Activated CD4-positive, alpha-beta T cell treated with anti-CD3 and anti-CD28 coated beads, Interleukin-2, amount 10 ng/mL, durations not matched to agents 7 days and 5 days (primary cell): ENCODE measurements around the gene ZNF311. TPM values are rescaled to one million over a fixed set of nuclear protein-coding genes. Genes with fewer than 3 reads are reported as not detected.
"Not testable (repeated sequence)": the region's sequence is repeated elsewhere in the genome, so short reads cannot be mapped to it uniquely, and the experiment has no call there.

Source experiments
- CTCF ChIA-PET: fragments of 350-600 bp; sonication (Branson Sonifier 250); formaldehyde crosslinking; loops from one replicate; lab custom pipeline; 2021; ENCODE audit warnings: antibody characterized with exemption; lab: Charles Lee
- POLR2A ChIA-PET: fragments of 350-600 bp; sonication (Branson Sonifier 250); formaldehyde crosslinking; loops from one replicate; lab custom pipeline; 2021; ENCODE audit warnings: antibody characterized with exemption; lab: Charles Lee
- DNase-seq: peaks from one replicate; pipeline ENCODE4 v3.0.0-alpha.2; 2020
- H3K27ac Mint-ChIP-seq: one replicate; pipeline ENCODE4 v1.8.0; 2021; ENCODE audit warnings: mild to moderate bottlenecking, moderate library complexity, mixed read lengths
- H3K27me3 Mint-ChIP-seq: one replicate; pipeline ENCODE4 v1.8.0; 2021; ENCODE audit warnings: mixed read lengths
- H3K36me3 Mint-ChIP-seq: one replicate; pipeline ENCODE4 v1.8.0; 2021; ENCODE audit warnings: low read depth, mixed read lengths
- H3K4me1 Mint-ChIP-seq: one replicate; pipeline ENCODE4 v1.8.0; 2021; ENCODE audit warnings: mixed read lengths
- H3K4me3 Mint-ChIP-seq: one replicate; pipeline ENCODE4 v1.8.0; 2021; ENCODE audit warnings: mild to moderate bottlenecking, moderate library complexity, mixed read lengths
- H3K9me3 Mint-ChIP-seq: one replicate; pipeline ENCODE4 v1.8.0; 2021; ENCODE audit warnings: mixed read lengths
- total RNA-seq, 2 experiments: library from RNA; stranded (reverse); gene quantifications; one replicate each; pipeline ENCODE4 v1.2.3, GENCODE V29; 2021

The ZNF311 gene
- total RNA-seq, 2 experiments from 2014 or later, result 0.55 to 0.65 TPM

DNA sequence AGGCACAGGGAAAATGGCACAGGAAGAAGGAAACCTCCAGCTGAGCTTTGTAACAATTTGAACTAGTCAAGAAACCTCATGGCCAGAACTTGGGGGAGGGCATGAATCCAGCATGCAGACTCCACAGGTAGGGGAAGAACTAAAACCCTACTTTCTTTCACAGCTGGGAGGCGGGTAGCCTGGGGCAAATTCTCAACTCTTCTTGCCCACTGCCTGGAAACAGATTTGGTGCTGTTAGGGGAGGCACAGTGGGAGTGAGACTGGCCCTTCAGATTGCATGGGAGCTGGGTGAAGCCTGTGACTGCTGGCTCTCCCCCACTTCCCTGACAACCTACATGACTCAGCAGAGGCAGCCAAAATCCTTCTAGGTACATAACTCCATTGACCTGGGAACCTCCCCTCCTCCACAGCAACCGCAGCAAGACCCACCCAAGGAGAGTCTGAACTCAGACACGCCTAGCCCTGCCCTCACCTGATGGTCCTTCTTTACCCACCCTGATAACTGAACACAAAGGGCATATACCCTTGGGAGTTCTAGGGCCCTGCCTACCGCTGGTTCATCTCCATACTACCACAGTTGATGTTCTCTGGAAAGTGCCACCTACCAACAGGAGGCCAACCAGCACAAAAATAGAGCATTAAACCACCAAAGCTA is 44.1 kb downstream of the ZNF311 start:
- Mint-ChIP-seq H3K36me3 (no peaks in the 10 kb centered on the region), H3K4me3 (no peak overlapping the region), H3K9me3 (peaks cover 3% of the 10 kb centered on the region), H3K4me1 (no peaks in the 10 kb centered on the region), H3K27me3 (peaks cover 24% of the 10 kb centered on the region), H3K27ac (no peak overlapping the region)
- DNase-seq, result no peak
- POLR2A ChIA-PET, result no interaction called here
- CTCF ChIA-PET, result interaction anchor here (0.6 to 1.5 kb wide), 2 partner anchors 16 to 20 kb away, joined by 3 to 4 read pairs; no protein-coding TSS in a partner anchor

DNA sequence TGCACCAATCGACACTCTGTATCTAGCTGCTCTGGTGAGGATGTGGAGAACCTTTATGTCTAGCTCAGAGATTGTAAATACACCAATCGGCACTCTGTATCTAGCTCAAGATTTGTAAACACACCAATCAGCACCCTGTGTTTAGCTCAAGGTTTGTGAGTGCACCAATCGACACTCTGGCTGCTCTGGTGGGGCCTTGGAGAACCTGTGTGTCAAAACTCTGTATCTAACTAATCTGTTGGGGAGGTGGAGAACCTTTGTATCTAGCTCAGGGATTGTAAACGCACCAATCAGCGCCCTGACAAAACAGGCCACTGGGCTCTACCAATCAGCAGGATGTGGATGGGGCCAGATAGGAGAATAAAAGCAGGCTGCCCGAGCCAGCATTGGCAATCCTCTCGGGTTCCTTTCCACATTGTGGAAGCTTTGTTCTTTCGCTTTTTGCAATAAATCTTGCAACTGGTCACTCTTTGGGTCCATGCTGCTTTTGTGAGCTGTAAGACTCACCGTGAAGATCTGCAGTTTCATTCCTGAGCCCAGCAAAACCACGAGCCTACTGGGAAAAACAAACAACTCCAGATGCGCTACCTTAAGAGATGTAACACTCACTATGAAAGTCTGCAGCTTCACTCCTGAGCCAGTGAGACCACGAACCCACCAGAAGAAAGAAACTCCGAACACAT is 46.4 kb downstream of the ZNF311 start:
- DNase-seq, POLR2A ChIA-PET, H3K27ac Mint-ChIP-seq, H3K9me3 Mint-ChIP-seq, H3K36me3 Mint-ChIP-seq, H3K4me3 Mint-ChIP-seq: not testable (repeated sequence)
- CTCF ChIA-PET, result interaction anchor here (1.3 to 1.4 kb wide), 2 partner anchors 11 to 121 kb away, joined by 4 to 5 read pairs; no protein-coding TSS in a partner anchor
- H3K4me1 Mint-ChIP-seq, result peaks cover 13% of the 10 kb centered on the region
- H3K27me3 Mint-ChIP-seq, result peaks cover 11% of the 10 kb centered on the region

DNA sequence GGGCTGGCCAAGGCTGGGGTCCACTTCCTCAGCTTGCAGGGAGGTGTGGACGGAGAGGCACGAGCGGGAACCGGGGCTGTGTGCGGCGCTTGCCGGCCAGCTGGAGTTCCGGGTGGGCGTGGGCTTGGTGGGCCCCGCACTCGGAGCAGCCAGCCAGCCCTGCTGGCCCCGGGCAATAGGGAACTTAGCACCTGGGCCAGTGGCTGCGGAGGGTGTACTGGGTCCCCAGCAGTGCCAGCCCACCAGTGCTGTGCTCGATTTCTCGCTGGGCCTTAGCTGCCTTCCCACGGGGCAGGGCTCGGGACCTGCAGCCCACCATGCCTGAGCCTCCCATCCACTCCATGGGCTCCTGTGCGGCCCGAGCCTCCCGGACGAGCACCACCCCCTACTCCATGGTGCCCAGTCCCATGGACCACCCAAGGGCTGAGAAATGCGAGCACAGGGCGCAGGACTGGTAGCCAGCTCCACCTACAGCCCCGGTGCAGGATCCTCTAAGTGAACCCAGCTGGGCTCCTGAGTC is 47.3 kb downstream of the ZNF311 start:
- POLR2A ChIA-PET, H3K9me3 Mint-ChIP-seq, H3K27ac Mint-ChIP-seq, H3K4me3 Mint-ChIP-seq, DNase-seq, H3K36me3 Mint-ChIP-seq: not testable (repeated sequence)
- Mint-ChIP-seq H3K4me1 (peaks cover 20% of the 10 kb centered on the region), H3K27me3 (peaks cover 11% of the 10 kb centered on the region)
- CTCF ChIA-PET, result interaction anchor here (1.3 to 1.4 kb wide), 2 partner anchors 12 to 120 kb away, joined by 4 to 5 read pairs; no protein-coding TSS in a partner anchor

DNA sequence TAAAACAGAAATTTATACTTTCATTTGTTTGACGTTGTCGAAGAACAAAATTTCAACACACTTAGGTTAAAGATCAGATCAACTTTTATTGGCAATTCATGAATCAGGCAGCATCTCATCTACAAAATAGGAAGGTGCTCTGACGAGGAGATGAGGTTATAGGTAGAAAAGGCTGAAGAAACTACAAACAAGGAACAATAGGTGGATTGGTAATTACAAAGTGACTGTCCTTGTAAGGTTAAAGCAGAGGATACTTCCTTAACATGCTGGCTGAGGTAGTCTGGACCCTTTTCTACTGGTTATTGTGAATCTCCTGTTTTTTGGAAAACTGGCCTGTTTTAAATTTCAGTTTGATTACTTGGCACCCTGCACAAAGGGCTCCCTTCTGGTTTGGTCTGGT is 48.8 kb downstream of the ZNF311 start:
- Mint-ChIP-seq H3K27ac (no peak overlapping the region), H3K36me3 (no peaks in the 10 kb centered on the region), H3K27me3 (peaks cover 13% of the 10 kb centered on the region), H3K4me1 (peaks cover 22% of the 10 kb centered on the region), H3K4me3 (no peak overlapping the region), H3K9me3 (peaks cover 3% of the 10 kb centered on the region)
- no peak for DNase-seq
- ChIA-PET POLR2A (no interaction called here), CTCF (no interaction called here)

DNA sequence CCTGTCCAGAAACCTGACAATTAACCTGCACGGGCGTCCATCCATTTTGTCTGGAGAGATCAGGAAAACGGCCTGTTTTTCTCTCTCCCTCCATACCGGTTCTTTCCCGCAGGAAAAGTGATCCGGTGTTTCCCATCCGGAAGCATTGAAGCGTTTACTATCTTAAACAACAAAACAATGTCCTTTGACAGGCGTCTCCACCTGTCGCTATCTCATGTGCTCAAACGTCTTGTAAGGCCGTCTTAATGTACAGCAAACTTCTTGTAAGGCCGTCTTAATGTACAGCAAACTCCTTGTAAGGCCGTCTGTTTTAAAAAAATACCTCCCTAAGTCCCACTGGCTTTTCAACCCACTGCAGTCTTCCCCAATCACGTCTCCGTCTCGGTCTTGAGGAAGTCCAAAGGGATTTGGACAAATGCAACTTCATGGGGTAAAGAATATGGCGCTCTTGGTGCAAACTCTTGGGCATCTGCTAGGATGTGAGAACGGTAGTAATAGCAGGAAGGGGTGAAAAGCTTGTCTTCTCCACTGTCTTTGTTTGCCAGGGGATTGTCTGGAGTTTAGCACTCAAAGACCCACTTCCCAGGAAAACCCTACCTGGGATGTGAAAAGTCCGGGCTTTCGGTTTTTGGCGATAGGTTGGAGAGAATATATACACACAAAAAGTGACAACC is 51.4 kb downstream of the ZNF311 start:
- ChIA-PET CTCF (interaction anchor here (1.2 to 2.4 kb wide), 3 partner anchors 21 to 116 kb away, joined by 3 to 6 read pairs (median 4); no protein-coding TSS in a partner anchor), POLR2A (no interaction called here)
- peak overlapping the region; percentile 64 for H3K4me3 Mint-ChIP-seq
- H3K36me3 Mint-ChIP-seq, result no peaks in the 10 kb centered on the region
- H3K27me3 Mint-ChIP-seq, result peaks cover 8% of the 10 kb centered on the region
- DNase-seq, result no peak
- peaks cover 24% of the 10 kb centered on the region for H3K4me1 Mint-ChIP-seq
- H3K9me3 Mint-ChIP-seq, result no peaks in the 10 kb centered on the region
- H3K27ac Mint-ChIP-seq, result peak overlapping the region; percentile 5

DNA sequence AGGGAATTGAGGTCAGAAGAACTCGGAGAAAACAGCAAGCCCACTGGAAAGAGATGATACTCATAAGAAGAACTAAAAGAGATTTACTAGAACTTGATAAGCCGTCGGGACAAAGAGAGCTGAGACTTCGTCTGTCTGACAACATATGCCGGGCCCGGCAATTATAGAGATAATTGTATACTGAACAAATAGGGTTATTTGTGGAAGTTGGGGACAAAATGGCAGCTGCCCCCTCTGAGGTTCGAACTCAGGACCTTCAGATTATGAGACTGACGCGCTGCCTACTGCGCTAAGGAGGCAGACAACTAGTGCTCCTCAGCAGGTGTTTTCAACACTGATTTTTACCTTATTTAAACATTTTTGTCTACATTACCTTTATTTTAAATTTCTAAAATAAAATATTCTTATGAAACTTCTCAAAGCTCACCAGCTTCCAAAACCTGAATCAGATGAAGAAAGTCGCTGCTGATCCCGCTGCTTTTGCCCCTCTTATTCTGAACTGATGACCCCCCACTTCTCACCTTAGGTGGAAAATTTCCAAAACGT is 52.0 kb downstream of the ZNF311 start:
- ChIA-PET CTCF (interaction anchor here (1.0 to 2.4 kb wide), 4 partner anchors 22 to 116 kb away, joined by 3 to 6 read pairs (median 4); no protein-coding TSS in a partner anchor), POLR2A (no interaction called here)
- H3K4me3 Mint-ChIP-seq, result peak overlapping the region; percentile 64
- peaks cover 8% of the 10 kb centered on the region for H3K27me3 Mint-ChIP-seq
- H3K4me1 Mint-ChIP-seq, result peaks cover 24% of the 10 kb centered on the region
- H3K9me3 Mint-ChIP-seq, result no peaks in the 10 kb centered on the region
- H3K36me3 Mint-ChIP-seq, result no peaks in the 10 kb centered on the region
- peak; percentile 43 for DNase-seq
- H3K27ac Mint-ChIP-seq, result no peak overlapping the region

DNA sequence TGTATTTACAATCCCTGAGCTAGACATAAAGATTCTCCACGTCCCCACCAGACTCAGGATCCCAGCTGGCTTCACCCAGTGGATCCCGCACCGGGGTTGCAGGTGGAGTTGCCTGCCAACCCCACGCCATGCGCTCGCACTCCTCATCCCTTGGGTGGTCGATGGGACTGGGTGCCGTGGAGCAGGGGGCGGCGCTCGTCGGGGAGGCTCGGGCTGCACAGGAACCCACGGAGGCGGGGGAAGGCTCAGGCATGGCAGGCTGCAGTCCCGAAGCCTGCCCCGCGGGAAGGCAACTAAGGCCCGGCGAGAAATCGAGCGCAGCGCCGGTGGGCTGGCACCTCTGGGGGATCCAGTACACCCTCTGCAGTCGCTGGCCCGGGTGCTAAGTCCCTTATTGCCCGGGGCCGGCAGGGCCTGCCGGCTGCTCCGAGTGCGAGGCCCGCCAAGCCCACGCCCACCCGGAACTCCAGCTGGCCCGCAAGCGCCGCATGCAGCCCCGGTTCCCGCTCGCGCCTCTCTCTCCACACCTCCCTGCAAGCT is 55.4 kb downstream of the ZNF311 start:
- POLR2A ChIA-PET, H3K27ac Mint-ChIP-seq, H3K36me3 Mint-ChIP-seq, H3K4me3 Mint-ChIP-seq, H3K27me3 Mint-ChIP-seq, CTCF ChIA-PET, H3K9me3 Mint-ChIP-seq, DNase-seq: not testable (repeated sequence)
- H3K4me1 Mint-ChIP-seq, result peaks cover 22% of the 10 kb centered on the region

DNA sequence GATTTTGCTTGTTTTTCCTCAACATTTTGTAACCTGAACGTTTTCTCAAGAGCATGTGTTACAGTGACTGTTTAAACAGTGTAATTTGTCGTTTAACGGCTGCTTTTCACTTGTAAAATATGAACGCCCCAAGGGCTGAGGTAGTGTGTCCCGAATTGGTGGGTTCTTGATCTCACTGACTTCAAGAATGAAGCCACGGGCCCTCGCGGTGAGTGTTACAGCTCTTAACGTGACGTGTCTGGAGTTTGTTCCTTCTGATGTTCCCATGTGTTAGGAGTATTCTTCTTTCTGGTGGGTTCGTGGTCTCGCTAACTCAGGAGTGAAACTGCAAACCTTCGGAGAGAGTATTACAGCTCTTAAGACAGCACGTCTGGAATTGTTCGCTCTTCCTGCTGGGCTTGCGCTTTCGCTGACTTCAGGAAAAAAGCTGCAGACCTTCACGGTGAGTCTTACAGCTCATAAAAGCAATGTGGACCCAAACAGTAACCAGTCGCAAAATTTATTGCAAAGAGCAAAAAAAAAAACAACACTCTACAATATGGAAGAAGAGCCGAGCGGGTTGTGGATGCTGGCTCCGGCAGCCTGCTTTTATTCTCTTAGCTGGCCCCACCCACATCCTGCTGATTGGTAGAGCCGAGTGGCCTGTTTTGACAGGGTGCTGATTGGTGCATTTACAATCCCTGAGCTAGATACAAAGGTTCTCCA is 56.2 kb downstream of the ZNF311 start:
- Mint-ChIP-seq H3K36me3 (no peaks in the 10 kb centered on the region), H3K4me1 (peaks cover 24% of the 10 kb centered on the region), H3K27ac (no peak overlapping the region), H3K9me3 (no peaks in the 10 kb centered on the region), H3K4me3 (no peak overlapping the region), H3K27me3 (peaks cover 6% of the 10 kb centered on the region)
- ChIA-PET CTCF (no interaction called here), POLR2A (no interaction called here)
- DNase-seq, result no peak

DNA sequence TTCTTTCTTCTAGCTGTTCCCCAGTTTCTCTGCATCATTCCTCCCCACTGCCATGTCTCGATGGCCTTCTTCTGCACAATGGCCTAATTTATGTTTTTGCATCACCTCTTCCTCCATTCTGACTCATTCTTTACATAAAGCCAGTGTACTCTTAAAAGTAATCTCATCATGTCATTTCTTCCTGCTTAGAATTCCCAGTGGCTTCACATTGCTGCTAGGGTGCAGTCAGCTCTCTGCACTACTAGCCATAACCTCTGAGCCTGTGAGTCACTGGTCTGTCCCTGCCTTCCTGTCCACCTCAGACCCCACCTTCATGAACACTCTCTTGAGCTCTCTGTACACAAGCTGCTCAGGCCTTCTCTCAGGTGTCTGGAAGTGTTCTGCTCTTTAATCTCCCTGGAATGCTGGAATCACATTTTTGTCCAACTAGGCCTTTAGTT is 57.3 kb downstream of the ZNF311 start:
- Mint-ChIP-seq H3K9me3 (no peaks in the 10 kb centered on the region), H3K36me3 (no peaks in the 10 kb centered on the region), H3K27me3 (peaks cover 5% of the 10 kb centered on the region), H3K4me1 (peaks cover 25% of the 10 kb centered on the region), H3K4me3 (no peak overlapping the region), H3K27ac (no peak overlapping the region)
- no peak for DNase-seq
- POLR2A ChIA-PET, result interaction anchor here (0.9 kb wide), 1 partner anchor 82 kb away, joined by 4 read pairs; no protein-coding TSS in a partner anchor
- CTCF ChIA-PET, result no interaction called here

DNA sequence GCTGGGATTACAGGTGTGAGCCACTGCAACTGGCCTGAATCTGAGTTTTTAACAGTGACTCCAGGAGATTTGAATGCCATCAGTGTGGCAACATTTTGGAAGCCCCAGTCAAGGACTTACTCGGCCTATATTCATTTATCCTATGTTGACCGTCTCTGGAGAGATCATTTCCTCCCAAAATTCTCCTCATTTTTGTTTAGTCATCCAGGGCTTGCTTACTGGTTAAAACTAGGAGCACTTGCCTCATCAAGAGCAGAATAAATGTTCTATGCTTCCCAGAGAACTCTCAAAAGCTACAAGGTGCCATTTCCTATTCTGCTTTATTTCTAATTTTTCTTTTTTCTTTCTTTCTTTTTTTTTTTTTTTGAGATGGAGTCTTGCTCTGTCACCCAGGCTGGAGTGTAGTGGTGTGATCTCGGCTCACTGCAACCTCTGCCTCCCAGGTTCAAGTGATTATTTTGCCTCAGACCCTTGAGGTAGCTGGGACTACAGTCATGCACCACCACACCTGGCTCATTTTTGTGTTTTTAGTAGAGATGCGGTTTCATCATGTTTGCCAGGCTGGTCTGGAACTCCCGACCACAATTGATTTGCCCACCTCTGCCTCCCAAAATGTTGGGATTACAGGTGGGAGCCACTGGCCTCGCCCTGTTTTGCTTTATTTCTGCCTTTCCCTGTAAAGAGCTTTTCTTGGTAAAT is 57.9 kb downstream of the ZNF311 start:
- ChIA-PET CTCF (no interaction called here), POLR2A (interaction anchor here (0.9 kb wide), 1 partner anchor 81 kb away, joined by 4 read pairs; no protein-coding TSS in a partner anchor)
- Mint-ChIP-seq H3K27ac (no peak overlapping the region), H3K4me3 (no peak overlapping the region), H3K9me3 (no peaks in the 10 kb centered on the region), H3K36me3 (no peaks in the 10 kb centered on the region), H3K27me3 (peaks cover 4% of the 10 kb centered on the region), H3K4me1 (peaks cover 29% of the 10 kb centered on the region)
- no peak for DNase-seq

DNA sequence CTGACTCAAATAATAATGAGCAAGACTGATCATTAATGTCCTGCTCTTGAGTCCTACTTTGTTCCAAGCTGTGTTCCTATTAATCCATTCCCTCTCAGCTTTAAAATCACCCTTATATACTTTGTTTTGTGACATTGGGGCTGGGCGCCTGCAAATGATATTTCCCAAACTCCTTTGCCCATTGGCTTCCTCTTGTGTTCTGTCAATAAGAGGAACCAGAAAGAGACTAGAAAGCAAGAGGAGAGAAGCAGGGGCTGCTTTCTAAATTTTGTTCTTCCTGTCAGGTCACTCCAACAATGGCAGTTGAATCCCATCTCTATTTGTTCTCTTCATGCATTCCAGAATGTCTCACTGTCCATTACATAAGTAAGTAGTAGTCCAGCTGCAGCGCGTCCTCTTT is 59.8 kb downstream of the ZNF311 start:
- H3K27ac Mint-ChIP-seq, result no peak overlapping the region
- H3K4me1 Mint-ChIP-seq, result peaks cover 45% of the 10 kb centered on the region
- no peaks in the 10 kb centered on the region for H3K36me3 Mint-ChIP-seq
- peaks cover 4% of the 10 kb centered on the region for H3K27me3 Mint-ChIP-seq
- no peaks in the 10 kb centered on the region for H3K9me3 Mint-ChIP-seq
- ChIA-PET CTCF (interaction anchor here (0.8 kb wide), 1 partner anchor 71 kb away, joined by 3 read pairs; no protein-coding TSS in a partner anchor), POLR2A (no interaction called here)
- no peak for DNase-seq
- H3K4me3 Mint-ChIP-seq, result no peak overlapping the region
